Lower leg skin (tissue), 3 donors: Measurements from ENCODE around the gene PXK.

Source experiments
- CTCF ChIP-seq, 3 donors: fragments of 450-650 bp; IDR thresholded peaks; one replicate each; pipeline ENCODE4 v1.5.1; 2016; ENCODE audit warnings: antibody characterized with exemption in 3 of 3, mild to moderate bottlenecking in 3 of 3, moderate library complexity in 2 of 3
- POLR2A ChIP-seq, 2 donors: fragments of 450-650 bp; IDR thresholded peaks; one replicate each; pipeline ENCODE4 v1.6.1; 2016 to 2017; ENCODE audit warnings: antibody characterized with exemption in 2 of 2, mild to moderate bottlenecking in 1 of 2, moderate library complexity in 1 of 2

GRCh38 chr3:58384381-58385090 is 51.8 kb downstream of the PXK start:
- TF ChIP-seq CTCF (IDR thresholded peaks at IDR 0.05) (no peak), POLR2A (IDR thresholded peaks at IDR 0.05) (no peak)
